ENCODE measurements around the gene C8G. TPM values are rescaled to one million over a fixed set of nuclear protein-coding genes. Genes with fewer than 3 reads are reported as not detected.

Gene C8G
- total and polyA plus RNA-seq, 2 of the 13 experiments (the other 11 are each of a cell fraction or from before 2014, with no cell fraction given) = 4.9 to 12.8 TPM

- no peak for TF ChIP-seq TCF7L2 (IDR thresholded peaks at IDR 0.05; ENCODE audit: low read depth, low read length)
- no peak for TF ChIP-seq ZNF44 (CRISPR knock-in tag; IDR thresholded peaks at IDR 0.05)
- TF ChIP-seq ZNF609 (CRISPR knock-in tag; IDR thresholded peaks at IDR 0.05; ENCODE audit: borderline replicate concordance) = no peak
- TF ChIP-seq GATA4 (IDR thresholded peaks at IDR 0.05; ENCODE audit: borderline replicate concordance, low read depth) = no peak
- no peak for TF ChIP-seq ZFX (CRISPR knock-in tag; IDR thresholded peaks at IDR 0.05; ENCODE audit: low read depth)
- TF ChIP-seq, protein P1, sequence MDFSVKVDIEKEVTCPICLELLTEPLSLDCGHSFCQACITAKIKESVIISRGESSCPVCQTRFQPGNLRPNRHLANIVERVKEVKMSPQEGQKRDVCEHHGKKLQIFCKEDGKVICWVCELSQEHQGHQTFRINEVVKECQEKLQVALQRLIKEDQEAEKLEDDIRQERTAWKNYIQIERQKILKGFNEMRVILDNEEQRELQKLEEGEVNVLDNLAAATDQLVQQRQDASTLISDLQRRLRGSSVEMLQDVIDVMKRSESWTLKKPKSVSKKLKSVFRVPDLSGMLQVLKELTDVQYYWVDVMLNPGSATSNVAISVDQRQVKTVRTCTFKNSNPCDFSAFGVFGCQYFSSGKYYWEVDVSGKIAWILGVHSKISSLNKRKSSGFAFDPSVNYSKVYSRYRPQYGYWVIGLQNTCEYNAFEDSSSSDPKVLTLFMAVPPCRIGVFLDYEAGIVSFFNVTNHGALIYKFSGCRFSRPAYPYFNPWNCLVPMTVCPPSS (IDR thresholded peaks at IDR 0.05) = no peak
- TF ChIP-seq MXD1 (CRISPR knock-in tag; IDR thresholded peaks at IDR 0.05) = no peak
- no peak for TF ChIP-seq HMGA1 (CRISPR knock-in tag; conservative IDR thresholded peaks at IDR 0.05)
- peak; percentile 18 for TF ChIP-seq HNRNPLL (IDR thresholded peaks at IDR 0.05; ENCODE audit: low read depth, low read length, poor library complexity, severe bottlenecking)
- peak; percentile 93 for TF ChIP-seq ZNF263 (CRISPR knock-in tag; IDR thresholded peaks at IDR 0.05)
- TF ChIP-seq ZFP36L2 (CRISPR knock-in tag; IDR thresholded peaks at IDR 0.05) = no peak
- 0 out of 2 replicates have a peak, but pooled peaks have one; percentile 15 for TF ChIP-seq KDM5B (CRISPR knock-in tag; IDR thresholded peaks at IDR 0.05; ENCODE audit: borderline replicate concordance)
- TF ChIP-seq NPAS2 (CRISPR knock-in tag; IDR thresholded peaks at IDR 0.05; ENCODE audit: borderline replicate concordance) = no peak
- TF ChIP-seq SALL1 (CRISPR knock-in tag; IDR thresholded peaks at IDR 0.05) = no peak
- TF ChIP-seq MYPOP (CRISPR knock-in tag; IDR thresholded peaks at IDR 0.05) = no peak
- TF ChIP-seq, protein P2, sequence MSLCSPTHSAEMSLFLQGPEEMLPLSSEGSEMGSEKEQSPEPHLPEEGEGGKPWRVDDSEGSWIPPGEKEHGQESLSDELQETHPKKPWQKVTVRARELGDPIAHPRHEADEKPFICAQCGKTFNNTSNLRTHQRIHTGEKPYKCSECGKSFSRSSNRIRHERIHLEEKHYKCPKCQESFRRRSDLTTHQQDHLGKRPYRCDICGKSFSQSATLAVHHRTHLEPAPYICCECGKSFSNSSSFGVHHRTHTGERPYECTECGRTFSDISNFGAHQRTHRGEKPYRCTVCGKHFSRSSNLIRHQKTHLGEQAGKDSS (CRISPR knock-in tag; IDR thresholded peaks at IDR 0.05; ENCODE audit: borderline replicate concordance, low read depth) = 0 out of 2 replicates have a peak, but pooled peaks have one; percentile 14
- no peak for TF ChIP-seq ZNF569 (CRISPR knock-in tag; IDR thresholded peaks at IDR 0.05; ENCODE audit: borderline replicate concordance)
- no peak for TF ChIP-seq BRCA1 (CRISPR knock-in tag; IDR thresholded peaks at IDR 0.05)
- 0 out of 2 replicates have a peak, but pooled peaks have one; percentile 18 for TF ChIP-seq PCBP1 (IDR thresholded peaks at IDR 0.05; ENCODE audit: borderline replicate concordance, low read depth, low read length)
- no peak for TF ChIP-seq ONECUT2 (CRISPR knock-in tag; IDR thresholded peaks at IDR 0.05)
- TF ChIP-seq ZNF10 (CRISPR knock-in tag; IDR thresholded peaks at IDR 0.05; ENCODE audit: borderline replicate concordance, low read depth) = no peak
Observed at GRCh38 chr9:136992819-136993369, 47.9 kb downstream of the C8G start (continued).
